Activated naive CD8-positive, alpha-beta T cell treated with anti-CD3 and anti-CD28 coated beads, Interleukin-2, amount 10 ng/mL, durations not matched to agents 7 days and 5 days (primary cell): ENCODE data around the gene CAPN12. TPM values are rescaled to one million over a fixed set of nuclear protein-coding genes. Genes with fewer than 3 reads are reported as not detected.

ENCODE experiments used
- ATAC-seq: fragments of 150-1000 bp; cut with Tn5 transposase; one replicate; pipeline ENCODE4 v1.10.0; 2021; ENCODE audit warnings: low read depth, moderate library complexity
- POLR2A ChIA-PET: fragments of 350-600 bp; sonication (Branson Sonifier 250); formaldehyde crosslinking; loops from one replicate; lab custom pipeline; 2021; ENCODE audit warnings: antibody characterized with exemption; lab: Charles Lee
- DNase-seq: peaks from one replicate; pipeline ENCODE4 v3.0.0; 2021
- H3K27ac Mint-ChIP-seq: one replicate; pipeline ENCODE4 v1.8.0; 2022; ENCODE audit warnings: mild to moderate bottlenecking, mixed read lengths
- H3K27me3 Mint-ChIP-seq: one replicate; pipeline ENCODE4 v1.8.0; 2022; ENCODE audit warnings: mild to moderate bottlenecking, moderate library complexity, mixed read lengths
- H3K36me3 Mint-ChIP-seq: one replicate; pipeline ENCODE4 v1.8.0; 2021; ENCODE audit warnings: mild to moderate bottlenecking, mixed read lengths
- H3K4me1 Mint-ChIP-seq: one replicate; pipeline ENCODE4 v1.8.0; 2021; ENCODE audit warnings: mixed read lengths
- H3K4me3 Mint-ChIP-seq: one replicate; pipeline ENCODE4 v1.8.0; 2022; ENCODE audit warnings: mild to moderate bottlenecking, moderate library complexity, mixed read lengths
- H3K9me3 Mint-ChIP-seq: one replicate; pipeline ENCODE4 v1.8.0; 2021; ENCODE audit warnings: mixed read lengths
- total RNA-seq, 2 experiments: library from RNA; stranded (reverse); gene quantifications; one replicate each; pipeline ENCODE4 v1.2.3, GENCODE V29; 2021

Gene CAPN12
- total RNA-seq, 2 experiments from 2014 or later = 22.7 to 26.4 TPM

DNA sequence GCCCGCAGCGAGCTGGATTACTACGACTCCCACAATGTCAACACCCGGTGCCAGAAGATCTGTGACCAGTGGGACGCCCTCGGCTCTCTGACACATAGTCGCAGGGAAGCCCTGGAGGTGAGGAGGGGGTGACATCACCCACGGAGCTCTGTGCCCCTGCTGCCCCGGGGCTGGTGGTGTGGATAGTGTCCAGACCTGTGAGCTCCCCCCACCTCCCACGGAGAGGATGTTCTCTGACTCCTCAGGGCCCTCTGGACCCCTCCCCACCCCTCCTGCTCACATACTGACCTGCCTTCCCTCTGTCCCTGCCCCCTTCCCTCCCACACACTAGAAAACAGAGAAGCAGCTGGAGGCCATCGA is 20.7 kb downstream of the CAPN12 start:
- ATAC-seq = no peak
- H3K9me3 Mint-ChIP-seq = no peaks in the 10 kb centered on the region
- peaks cover 4% of the 10 kb centered on the region for H3K36me3 Mint-ChIP-seq
- H3K4me3 Mint-ChIP-seq = no peak overlapping the region
- H3K27me3 Mint-ChIP-seq = no peaks in the 10 kb centered on the region
- DNase-seq = no peak
- POLR2A ChIA-PET = interaction anchor here (2.3 kb wide), 1 partner anchor 11 kb away, joined by 7 read pairs; no protein-coding TSS in a partner anchor
- H3K27ac Mint-ChIP-seq = no peak overlapping the region
- no peaks in the 10 kb centered on the region for H3K4me1 Mint-ChIP-seq

GRCh38 chr19:38722947-38723605 is 21.2 kb downstream of the CAPN12 start:
- POLR2A ChIA-PET = no interaction called here
- H3K4me1 Mint-ChIP-seq = no peaks in the 10 kb centered on the region
- H3K9me3 Mint-ChIP-seq = no peaks in the 10 kb centered on the region
- DNase-seq (no peak), ATAC-seq (no peak)
- H3K27me3 Mint-ChIP-seq = no peaks in the 10 kb centered on the region
- no peak overlapping the region for H3K4me3 Mint-ChIP-seq
- H3K27ac Mint-ChIP-seq = no peak overlapping the region
- H3K36me3 Mint-ChIP-seq = peaks cover 4% of the 10 kb centered on the region

DNA sequence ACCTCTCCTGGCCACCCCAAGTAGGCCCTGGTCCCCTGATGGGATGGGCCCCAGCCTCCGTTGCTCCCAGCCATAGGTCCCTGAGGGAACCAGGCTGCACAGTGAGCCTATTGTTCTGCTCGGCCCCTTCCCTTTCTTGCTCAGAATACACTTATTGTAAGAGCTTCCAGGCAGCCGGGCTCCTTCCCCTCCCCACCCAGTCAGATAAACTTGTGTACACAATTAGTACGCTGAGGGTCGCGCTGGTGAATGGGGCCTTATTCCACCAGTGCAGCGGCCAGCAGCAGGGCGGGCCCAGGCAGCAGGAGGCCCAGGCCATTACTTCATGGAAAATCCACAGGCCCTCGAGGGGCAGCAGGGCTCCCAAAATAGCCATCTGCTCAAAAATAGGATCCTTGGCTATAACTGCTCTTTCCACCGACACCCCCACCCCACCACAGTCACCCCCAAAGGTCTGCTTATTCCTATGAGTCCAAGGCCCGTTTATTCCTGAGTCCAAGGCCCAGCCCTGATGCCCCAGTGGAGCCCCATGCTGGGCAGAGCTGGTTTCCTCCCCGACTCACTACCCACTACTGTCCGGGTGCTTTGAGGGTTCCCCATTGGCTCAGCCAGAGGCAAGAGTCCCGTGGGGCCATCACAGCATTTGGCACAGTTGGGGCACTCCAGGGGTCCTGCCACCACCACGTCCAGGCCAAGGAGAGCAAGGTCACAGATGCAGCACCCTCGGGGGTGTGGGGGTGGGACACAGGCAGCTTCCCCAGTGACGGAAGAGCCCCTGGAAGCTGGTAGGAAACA is 22.1 kb downstream of the CAPN12 start:
- Mint-ChIP-seq H3K27ac (no peak overlapping the region), H3K4me1 (no peaks in the 10 kb centered on the region), H3K9me3 (no peaks in the 10 kb centered on the region), H3K4me3 (no peak overlapping the region), H3K27me3 (no peaks in the 10 kb centered on the region), H3K36me3 (peaks cover 4% of the 10 kb centered on the region)
- DNase-seq (no peak), ATAC-seq (no peak)
- POLR2A ChIA-PET = no interaction called here

DNA sequence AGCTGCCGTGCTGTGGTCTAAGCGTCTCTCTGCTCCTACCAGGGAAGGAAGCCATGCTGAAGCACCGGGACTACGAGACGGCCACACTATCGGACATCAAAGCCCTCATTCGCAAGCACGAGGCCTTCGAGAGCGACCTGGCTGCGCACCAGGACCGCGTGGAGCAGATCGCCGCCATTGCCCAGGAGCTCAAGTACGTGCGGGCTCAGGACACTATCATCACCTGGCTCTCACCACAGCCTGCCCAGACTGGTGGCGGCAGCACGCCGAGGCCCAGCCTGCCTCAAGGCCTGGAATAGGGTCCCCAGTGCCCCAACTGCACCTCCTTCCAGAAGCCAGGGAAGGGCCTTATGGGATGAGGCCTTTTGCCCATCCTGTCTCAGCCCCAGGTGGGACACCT is 22.8 kb downstream of the CAPN12 start:
- Mint-ChIP-seq H3K27me3 (no peaks in the 10 kb centered on the region), H3K4me3 (no peak overlapping the region), H3K36me3 (peaks cover 3% of the 10 kb centered on the region), H3K4me1 (no peaks in the 10 kb centered on the region), H3K27ac (no peak overlapping the region), H3K9me3 (no peaks in the 10 kb centered on the region)
- POLR2A ChIA-PET = no interaction called here
- ATAC-seq (no peak), DNase-seq (no peak)

DNA sequence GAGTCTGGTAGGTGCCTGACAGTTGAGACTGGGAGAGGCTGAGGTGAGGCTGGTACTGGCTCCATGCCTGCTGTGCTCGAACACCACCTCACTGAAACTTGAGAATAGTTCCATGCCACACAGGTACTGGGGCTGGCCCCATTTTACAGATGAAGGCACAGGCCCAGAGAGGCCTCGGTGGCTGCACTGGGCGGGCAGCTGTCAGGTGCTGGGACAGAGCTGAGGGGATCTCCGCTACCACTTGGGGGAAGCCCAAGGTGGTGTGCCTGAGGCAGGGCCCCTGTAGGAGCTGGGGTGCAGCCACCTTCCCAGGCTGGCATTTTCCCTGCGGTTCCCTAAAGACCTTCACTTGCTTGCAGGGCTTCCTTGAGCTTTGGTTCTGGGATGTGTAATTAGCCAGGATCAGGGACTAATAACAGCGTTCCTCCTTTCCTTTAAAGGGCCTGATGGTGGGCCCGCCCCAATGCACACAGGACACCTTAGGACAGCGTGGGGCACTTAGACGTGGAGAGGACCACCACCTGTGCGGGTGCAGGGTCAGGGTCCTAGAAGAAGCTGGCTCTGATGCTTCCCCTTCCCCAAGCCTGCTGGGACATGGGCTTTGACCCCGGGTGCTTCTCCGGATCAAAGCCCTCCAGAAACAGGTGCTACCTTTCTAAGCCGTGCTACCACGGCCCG is 23.6 kb downstream of the CAPN12 start:
- Mint-ChIP-seq H3K27me3 (no peaks in the 10 kb centered on the region), H3K36me3 (peaks cover 3% of the 10 kb centered on the region), H3K4me1 (no peaks in the 10 kb centered on the region), H3K9me3 (no peaks in the 10 kb centered on the region), H3K27ac (no peak overlapping the region), H3K4me3 (no peak overlapping the region)
- ATAC-seq (no peak), DNase-seq (no peak)
- POLR2A ChIA-PET = no interaction called here

- no peaks in the 10 kb centered on the region for H3K9me3 Mint-ChIP-seq
- H3K27me3 Mint-ChIP-seq = no peaks in the 10 kb centered on the region
- POLR2A ChIA-PET = no interaction called here
- H3K4me1 Mint-ChIP-seq = no peaks in the 10 kb centered on the region
- ATAC-seq (no peak), DNase-seq (no peak)
- H3K4me3 Mint-ChIP-seq = no peak overlapping the region
- no peak overlapping the region for H3K27ac Mint-ChIP-seq
- peaks cover 3% of the 10 kb centered on the region for H3K36me3 Mint-ChIP-seq
Measured at GRCh38 chr19:38719761-38720558, 24.3 kb downstream of the CAPN12 start.

- Mint-ChIP-seq H3K9me3 (no peaks in the 10 kb centered on the region), H3K4me3 (no peak overlapping the region), H3K27ac (no peak overlapping the region), H3K4me1 (no peaks in the 10 kb centered on the region), H3K36me3 (peaks cover 5% of the 10 kb centered on the region), H3K27me3 (no peaks in the 10 kb centered on the region)
- no peak for ATAC-seq
- DNase-seq = no peak
- POLR2A ChIA-PET = interaction anchor here (0.5 to 1.1 kb wide), 2 partner anchors 30 to 781 kb away, joined by 3 read pairs; no protein-coding TSS in a partner anchor
Measured at GRCh38 chr19:38718747-38719543, 25.3 kb downstream of the CAPN12 start.

DNA sequence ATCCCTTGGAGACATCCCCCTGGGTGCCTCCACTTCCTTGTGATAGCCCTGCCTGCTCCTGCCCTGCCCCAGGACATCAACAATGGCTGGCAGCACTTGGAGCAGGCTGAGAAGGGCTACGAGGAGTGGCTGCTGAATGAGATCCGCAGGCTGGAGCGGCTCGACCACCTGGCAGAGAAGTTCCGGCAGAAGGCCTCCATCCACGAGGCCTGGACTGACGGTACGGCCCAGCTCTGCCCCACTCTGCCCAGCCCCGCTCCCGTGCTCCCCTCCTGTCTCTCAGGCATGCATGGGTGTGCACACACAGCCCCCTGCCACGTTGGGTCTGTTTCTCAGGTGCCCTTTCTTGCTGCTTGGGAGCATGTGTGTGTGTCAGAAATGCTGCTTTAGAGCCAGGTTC is 26.4 kb downstream of the CAPN12 start:
- Mint-ChIP-seq H3K4me3 (no peak overlapping the region), H3K4me1 (peaks cover 2% of the 10 kb centered on the region), H3K27ac (no peak overlapping the region), H3K36me3 (peaks cover 8% of the 10 kb centered on the region), H3K9me3 (no peaks in the 10 kb centered on the region), H3K27me3 (no peaks in the 10 kb centered on the region)
- DNase-seq (no peak), ATAC-seq (no peak)
- POLR2A ChIA-PET = no interaction called here

DNA sequence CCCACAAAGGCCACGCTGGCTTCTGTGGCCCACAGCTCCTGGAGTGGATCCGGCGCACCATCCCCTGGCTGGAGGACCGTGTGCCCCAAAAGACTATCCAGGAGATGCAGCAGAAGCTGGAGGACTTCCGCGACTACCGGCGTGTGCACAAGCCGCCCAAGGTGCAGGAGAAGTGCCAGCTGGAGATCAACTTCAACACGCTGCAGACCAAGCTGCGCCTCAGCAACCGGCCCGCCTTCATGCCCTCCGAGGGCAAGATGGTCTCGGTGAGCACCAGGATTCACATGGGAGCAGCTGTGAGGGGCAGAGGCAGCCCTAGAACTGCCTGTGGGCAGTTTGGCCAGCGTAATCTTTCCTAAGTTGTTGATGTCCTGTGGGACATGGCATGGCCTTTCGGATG is 27.2 kb downstream of the CAPN12 start:
- H3K27me3 Mint-ChIP-seq = no peaks in the 10 kb centered on the region

GRCh38 chr19:38715555-38715954 is 28.7 kb downstream of the CAPN12 start:
- DNase-seq (no peak), ATAC-seq (no peak)
- H3K27ac Mint-ChIP-seq = no peak overlapping the region
- POLR2A ChIA-PET = no interaction called here
- peaks cover 2% of the 10 kb centered on the region for H3K4me1 Mint-ChIP-seq
- peaks cover 9% of the 10 kb centered on the region for H3K36me3 Mint-ChIP-seq
- no peak overlapping the region for H3K4me3 Mint-ChIP-seq
- no peaks in the 10 kb centered on the region for H3K27me3 Mint-ChIP-seq
- no peaks in the 10 kb centered on the region for H3K9me3 Mint-ChIP-seq

More for the DNA sequence above, 27.2 kb downstream of the CAPN12 start:
- H3K9me3 Mint-ChIP-seq = no peaks in the 10 kb centered on the region
- peaks cover 8% of the 10 kb centered on the region for H3K36me3 Mint-ChIP-seq
- H3K4me1 Mint-ChIP-seq = peaks cover 2% of the 10 kb centered on the region
- DNase-seq (no peak), ATAC-seq (no peak)
- H3K27ac Mint-ChIP-seq = no peak overlapping the region
- POLR2A ChIA-PET = no interaction called here
- H3K4me3 Mint-ChIP-seq = no peak overlapping the region

DNA sequence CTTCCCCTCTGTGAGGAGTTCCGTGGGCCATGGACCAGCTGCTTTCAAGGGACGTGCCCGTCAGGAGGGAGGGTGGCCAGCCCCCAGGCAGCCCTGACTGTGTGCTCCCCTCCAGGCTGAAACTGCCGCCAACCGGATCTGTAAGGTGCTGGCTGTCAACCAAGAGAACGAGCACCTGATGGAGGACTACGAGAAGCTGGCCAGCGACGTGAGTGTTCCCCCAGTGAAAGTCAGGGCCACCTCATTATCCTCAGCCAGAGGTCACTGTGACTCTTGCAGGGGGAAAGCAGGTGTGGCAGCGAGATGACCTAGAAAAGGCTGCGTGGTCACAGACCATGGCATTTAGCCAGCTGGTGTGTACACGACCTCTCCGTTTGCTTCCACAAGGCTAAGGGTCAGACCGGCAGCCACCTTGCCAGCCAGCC is 29.9 kb downstream of the CAPN12 start:
- no peak for ATAC-seq
- POLR2A ChIA-PET = no interaction called here
- no peaks in the 10 kb centered on the region for H3K27me3 Mint-ChIP-seq
- DNase-seq = no peak
- no peak overlapping the region for H3K4me3 Mint-ChIP-seq
- peaks cover 13% of the 10 kb centered on the region for H3K36me3 Mint-ChIP-seq
- H3K27ac Mint-ChIP-seq = no peak overlapping the region
- H3K9me3 Mint-ChIP-seq = no peaks in the 10 kb centered on the region
- peaks cover 4% of the 10 kb centered on the region for H3K4me1 Mint-ChIP-seq

- H3K27me3 Mint-ChIP-seq = no peaks in the 10 kb centered on the region
- H3K4me1 Mint-ChIP-seq = peaks cover 4% of the 10 kb centered on the region
- H3K27ac Mint-ChIP-seq = no peak overlapping the region
- POLR2A ChIA-PET = no interaction called here
- H3K4me3 Mint-ChIP-seq = no peak overlapping the region
- no peaks in the 10 kb centered on the region for H3K9me3 Mint-ChIP-seq
- H3K36me3 Mint-ChIP-seq = peaks cover 13% of the 10 kb centered on the region
- DNase-seq (no peak), ATAC-seq (no peak)
Measured at GRCh38 chr19:38713865-38714264, 30.4 kb downstream of the CAPN12 start.
